ENCODE data around the gene FAM53A.
"Not testable (repeated sequence)": the region's sequence is repeated elsewhere in the genome, so short reads cannot be mapped to it uniquely, and the experiment has no call there.

The FAM53A gene

GRCh38 chr4:1608196-1608820, 75.8 kb downstream of the FAM53A start:
- TF ChIP-seq CTCF (conservative IDR thresholded peaks at IDR 0.05; ENCODE audit: low read depth, low read length) = no peak
- H3K27ac ChIP-seq = no peak overlapping the region
- no peaks in the 10 kb centered on the region for H3K4me1 ChIP-seq (ENCODE audit: low read depth, poor library complexity, severe bottlenecking)
- peaks cover 15% of the 10 kb centered on the region; the same call in 1 of the 2 replicates for H3K27me3 ChIP-seq (ENCODE audit: insufficient read depth, low read depth)
- H3K4me2 ChIP-seq = no peak overlapping the region
- H4K20me1 ChIP-seq (ENCODE audit: insufficient read depth) = no peaks in the 10 kb centered on the region
- no peaks in the 10 kb centered on the region for H3K79me2 ChIP-seq (ENCODE audit: insufficient read depth, low read depth)
- H2AFZ ChIP-seq (ENCODE audit: low read depth) = no peak overlapping the region
- H3K9ac ChIP-seq = no peak overlapping the region
- H3K36me3 ChIP-seq (ENCODE audit: insufficient read depth) = no peaks in the 10 kb centered on the region
- H3K4me3 ChIP-seq (IDR thresholded peaks at IDR 0.05; ENCODE audit: insufficient read depth, low read depth, low read length) = no peak overlapping the region

- H3K36me3 ChIP-seq (ENCODE audit: insufficient read depth); H3K4me2 ChIP-seq; H4K20me1 ChIP-seq (ENCODE audit: insufficient read depth); H3K79me2 ChIP-seq (ENCODE audit: insufficient read depth, low read depth); H2AFZ ChIP-seq (ENCODE audit: low read depth); H3K9ac ChIP-seq; H3K4me3 ChIP-seq (IDR thresholded peaks at IDR 0.05; ENCODE audit: insufficient read depth, low read depth, low read length); H3K27ac ChIP-seq; H3K4me1 ChIP-seq (ENCODE audit: low read depth, poor library complexity, severe bottlenecking): not testable (repeated sequence)
- H3K27me3 ChIP-seq (ENCODE audit: insufficient read depth, low read depth) = peaks cover 15% of the 10 kb centered on the region; the same call in 1 of the 2 replicates
Observed at GRCh38 chr4:1607436-1608195, 76.5 kb downstream of the FAM53A start.

GRCh38 chr4:1604706-1605205, 79.4 kb downstream of the FAM53A start:
- H2AFZ ChIP-seq (ENCODE audit: low read depth) = no peak overlapping the region
- no peak for TF ChIP-seq CTCF (conservative IDR thresholded peaks at IDR 0.05; ENCODE audit: low read depth, low read length)
- H3K9ac ChIP-seq = no peak overlapping the region
- no peak overlapping the region for H3K4me2 ChIP-seq
- no peak overlapping the region for H3K27ac ChIP-seq
- H3K4me1 ChIP-seq (ENCODE audit: low read depth, poor library complexity, severe bottlenecking) = no peaks in the 10 kb centered on the region
- no peaks in the 10 kb centered on the region for H3K79me2 ChIP-seq (ENCODE audit: insufficient read depth, low read depth)
- H4K20me1 ChIP-seq (ENCODE audit: insufficient read depth) = no peaks in the 10 kb centered on the region
- no peaks in the 10 kb centered on the region for H3K36me3 ChIP-seq (ENCODE audit: insufficient read depth)
- H3K27me3 ChIP-seq (ENCODE audit: insufficient read depth, low read depth) = peaks cover 15% of the 10 kb centered on the region; the same call in 1 of the 2 replicates
- no peak overlapping the region for H3K4me3 ChIP-seq (IDR thresholded peaks at IDR 0.05; ENCODE audit: insufficient read depth, low read depth, low read length)

- Histone ChIP-seq H3K4me1 (ENCODE audit: low read depth, poor library complexity, severe bottlenecking) (no peaks in the 10 kb centered on the region), H3K27me3 (ENCODE audit: insufficient read depth, low read depth) (peaks cover 13% of the 10 kb centered on the region; the same call in 1 of the 2 replicates), H3K27ac (no peak overlapping the region), H3K79me2 (ENCODE audit: insufficient read depth, low read depth) (no peaks in the 10 kb centered on the region), H3K4me2 (no peak overlapping the region), H2AFZ (ENCODE audit: low read depth) (no peak overlapping the region), H4K20me1 (ENCODE audit: insufficient read depth) (no peaks in the 10 kb centered on the region), H3K4me3 (IDR thresholded peaks at IDR 0.05; ENCODE audit: insufficient read depth, low read depth, low read length) (no peak overlapping the region), H3K9ac (no peak overlapping the region), H3K36me3 (ENCODE audit: insufficient read depth) (no peaks in the 10 kb centered on the region)
- TF ChIP-seq CTCF (conservative IDR thresholded peaks at IDR 0.05; ENCODE audit: low read depth, low read length) = no peak
Observed at GRCh38 chr4:1604181-1604705, 79.9 kb downstream of the FAM53A start.

Data from KMS-11 (cell line).